GM21737 (cell line): ENCODE results near the gene ZNRD2.

ENCODE experiments used
- ATAC-seq: cut with Tn5 transposase; IDR thresholded peaks from one replicate; pipeline ENCODE4 v1.9.1; 2021; ENCODE audit warnings: mild to moderate bottlenecking, moderate library complexity; ENCODE audit not compliant: unreplicated experiment

The ZNRD2 gene

DNA sequence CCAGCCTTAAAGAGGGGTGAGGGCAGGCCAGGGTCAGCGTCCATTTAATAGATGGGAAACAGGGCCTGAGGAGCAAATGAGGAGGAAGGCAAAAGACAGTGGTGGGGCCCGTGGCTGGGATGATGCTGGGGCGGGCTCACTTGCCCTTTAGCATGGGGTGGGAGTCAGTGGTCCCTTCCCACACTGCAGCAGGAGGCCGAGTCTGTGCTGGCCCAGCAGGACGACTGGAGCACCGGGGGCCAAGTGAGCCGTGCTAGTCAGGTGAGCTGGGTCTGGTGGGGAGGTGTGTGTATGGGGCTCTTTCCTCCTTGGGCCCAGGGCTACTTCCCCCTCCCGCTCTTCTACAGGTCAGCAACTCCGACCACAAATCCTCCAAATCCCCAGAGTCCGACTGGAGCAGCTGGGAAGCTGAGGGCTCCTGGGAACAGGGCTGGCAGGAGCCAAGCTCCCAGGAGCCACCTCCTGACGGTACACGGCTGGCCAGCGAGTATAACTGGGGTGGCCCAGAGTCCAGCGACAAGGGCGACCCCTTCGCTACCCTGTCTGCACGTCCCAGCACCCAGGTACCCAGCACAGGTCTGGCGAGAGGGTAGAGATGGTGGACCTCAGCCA lies 32.6 kb upstream of the ZNRD2 start:
- ATAC-seq: no peak

- ATAC-seq: no peak
Measured at GRCh38 chr11:65538232-65538914, 31.9 kb upstream of the ZNRD2 start.

DNA sequence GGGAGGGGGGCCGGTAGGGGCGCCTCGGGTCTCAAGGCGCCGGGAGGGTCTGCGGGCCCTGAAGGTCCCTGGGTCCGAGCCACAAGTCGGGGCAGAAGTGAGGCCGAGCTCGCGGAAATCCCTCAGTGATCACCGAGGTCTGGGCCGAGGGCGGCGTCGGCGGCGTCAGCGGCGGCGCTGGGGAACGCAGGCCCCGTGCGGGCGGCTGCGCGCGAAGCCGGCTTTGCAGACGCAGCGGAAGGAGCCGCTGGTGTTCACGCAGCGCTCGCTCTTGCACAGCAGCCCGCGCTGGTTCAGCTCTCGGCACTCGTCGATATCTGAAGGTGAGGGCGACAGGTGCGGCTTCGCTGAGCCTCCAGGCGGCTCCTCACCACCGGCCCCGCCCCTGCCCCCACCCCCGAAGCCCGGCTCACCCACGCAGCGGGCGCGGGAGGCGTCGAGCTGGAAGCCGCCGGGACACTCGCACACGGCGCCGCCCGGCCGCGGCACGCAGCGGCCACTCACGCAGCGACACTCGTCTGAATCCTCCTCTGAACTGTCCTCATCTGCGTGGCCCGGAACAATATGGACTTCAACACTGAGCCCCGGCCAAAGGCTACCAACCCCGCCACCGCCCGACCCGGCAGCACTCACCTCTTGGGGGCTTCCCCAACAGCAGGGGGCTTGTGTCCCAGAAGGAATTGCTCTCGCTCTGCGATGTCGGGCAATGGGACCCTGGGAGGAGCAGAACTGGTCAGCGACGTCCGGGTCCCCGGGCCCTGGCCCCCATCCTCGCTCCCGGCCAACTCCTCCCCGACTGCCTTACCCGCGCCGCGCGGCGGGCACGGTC lies 31.1 kb upstream of the ZNRD2 start:
- ATAC-seq: no peak

DNA sequence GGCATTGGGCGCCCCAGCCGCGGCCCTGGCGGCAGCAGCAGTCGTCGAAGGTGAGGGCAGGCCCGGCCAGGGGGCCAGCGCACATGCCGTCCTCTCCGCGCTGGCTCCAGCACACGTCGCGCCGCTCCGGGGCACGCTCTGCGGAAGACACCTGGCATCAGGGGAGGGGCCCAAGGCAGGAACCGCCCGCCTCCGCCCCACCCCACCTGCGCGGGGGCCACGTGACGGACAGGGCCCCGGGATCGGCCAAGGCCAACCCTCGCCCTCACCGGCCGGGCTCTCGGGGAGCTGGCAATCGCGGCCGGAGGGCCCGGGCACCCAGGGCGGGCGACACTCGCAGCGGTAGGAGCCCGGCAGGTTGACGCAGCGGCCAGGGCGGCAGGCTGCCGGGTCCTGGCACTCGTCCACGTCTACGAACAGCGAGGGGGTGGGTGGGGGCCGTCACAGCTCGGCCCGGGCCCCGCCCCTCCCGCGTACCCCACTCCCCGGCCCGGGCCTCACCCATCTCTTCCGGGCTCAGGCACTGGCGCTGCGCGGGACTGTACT lies 30.5 kb upstream of the ZNRD2 start:
- peak; percentile 41 for ATAC-seq

GRCh38 chr11:65540290-65541092 lies 29.8 kb upstream of the ZNRD2 start:
- ATAC-seq: peak; percentile 63

GRCh38 chr11:65541093-65541982 lies 28.9 kb upstream of the ZNRD2 start:
- no peak for ATAC-seq

DNA sequence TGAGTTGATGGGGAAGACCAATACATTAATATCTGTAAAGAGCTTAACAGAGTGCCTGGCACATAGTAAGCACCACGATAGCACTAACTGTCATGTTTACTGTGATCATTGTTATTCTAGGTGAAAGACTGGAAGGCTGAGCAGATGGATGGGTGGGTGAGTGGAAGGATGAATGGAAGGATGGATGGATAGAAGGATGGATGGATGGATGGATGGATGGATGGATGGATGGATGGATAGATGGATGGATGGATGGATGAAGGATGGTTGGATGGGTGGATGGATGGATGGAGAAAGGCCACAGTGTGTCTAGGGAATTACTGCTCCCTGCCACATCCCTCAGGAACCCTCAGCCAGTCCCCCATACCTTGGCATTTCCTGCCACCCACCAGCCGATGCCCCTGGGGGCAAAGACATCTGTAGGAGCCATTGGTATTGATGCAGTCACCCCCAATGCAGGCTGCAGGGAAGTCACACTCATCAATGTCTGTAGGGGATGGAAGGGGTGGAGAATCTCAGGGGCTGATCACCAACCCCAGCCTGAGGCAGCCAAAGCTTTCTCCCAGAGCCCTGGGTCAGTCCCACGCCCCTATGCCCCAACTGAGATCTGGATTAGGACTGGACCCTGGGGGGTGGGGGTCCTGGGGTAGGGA lies 27.4 kb upstream of the ZNRD2 start:
- ATAC-seq: no peak

DNA sequence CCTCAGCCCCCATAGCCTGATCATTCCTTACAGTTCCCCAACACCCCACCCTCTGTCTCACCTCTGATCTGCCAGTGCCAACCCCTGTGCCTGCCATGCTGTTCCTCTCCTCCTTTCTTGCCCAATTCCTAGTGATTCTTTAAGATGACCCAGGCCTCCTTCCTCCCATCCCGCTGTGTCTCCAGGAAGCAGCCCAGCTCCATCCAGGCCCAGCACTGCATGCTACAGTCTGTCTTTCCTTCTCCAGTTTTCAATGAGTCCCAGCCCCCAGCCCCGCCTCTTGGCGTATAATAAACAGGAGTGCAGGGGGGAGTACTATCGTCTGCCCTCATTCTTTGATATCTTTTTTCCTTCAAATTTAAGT lies 24.4 kb upstream of the ZNRD2 start:
- no peak for ATAC-seq

GRCh38 chr11:65546217-65546958 lies 23.9 kb upstream of the ZNRD2 start:
- ATAC-seq: peak; percentile 57

GRCh38 chr11:65547446-65548125 lies 22.7 kb upstream of the ZNRD2 start:
- ATAC-seq: no peak

DNA sequence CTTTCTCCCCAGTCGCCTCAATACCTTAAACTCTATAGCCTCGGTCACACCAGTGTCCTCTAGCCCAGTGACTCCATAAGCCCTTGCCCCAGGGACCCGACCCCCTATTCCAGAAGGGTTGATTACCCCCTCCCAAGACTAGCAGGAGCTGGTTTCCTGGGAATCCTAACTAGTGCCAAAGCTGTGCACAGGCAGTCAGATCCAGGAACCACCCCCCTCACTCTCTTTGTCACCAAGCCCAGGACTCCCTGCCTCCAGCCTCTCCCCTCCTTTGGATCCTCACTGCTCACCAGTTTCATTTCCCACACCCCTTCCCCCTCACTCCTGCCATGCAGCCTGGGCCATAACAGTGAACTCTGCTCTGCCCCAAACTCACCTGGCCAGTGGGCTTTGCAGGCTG lies 21.9 kb upstream of the ZNRD2 start:
- ATAC-seq: no peak

- ATAC-seq: no peak
Measured at GRCh38 chr11:65549096-65549495, 21.2 kb upstream of the ZNRD2 start.

GRCh38 chr11:65551572-65552387 lies 18.5 kb upstream of the ZNRD2 start:
- peak; percentile 49 for ATAC-seq

DNA sequence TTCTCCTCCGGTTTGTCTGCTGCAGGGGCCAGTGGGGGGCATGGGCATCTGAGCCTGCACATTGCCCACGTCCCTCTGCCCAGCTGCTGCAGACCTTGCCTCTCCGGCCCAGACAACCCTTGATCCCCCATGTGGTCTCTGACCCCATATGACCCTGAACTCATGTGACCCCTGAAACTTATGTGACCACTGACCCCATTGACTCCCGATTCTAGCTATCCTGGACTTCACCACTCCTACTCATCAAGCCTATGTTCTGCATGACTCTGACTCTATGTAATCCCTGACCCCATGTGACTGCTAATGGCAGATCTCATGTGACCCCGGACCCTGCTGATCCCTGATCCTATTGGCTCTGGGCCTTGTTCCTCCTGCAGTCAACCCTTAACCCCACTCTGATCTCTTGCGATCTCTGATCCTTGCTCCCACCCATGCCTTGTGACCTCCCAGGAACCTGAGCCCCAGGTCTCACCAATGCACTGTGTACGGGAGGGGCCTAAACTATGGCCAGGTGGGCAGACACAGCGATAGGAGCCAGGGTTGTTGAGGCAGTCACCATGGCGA lies 17.8 kb upstream of the ZNRD2 start:
- no peak for ATAC-seq

DNA sequence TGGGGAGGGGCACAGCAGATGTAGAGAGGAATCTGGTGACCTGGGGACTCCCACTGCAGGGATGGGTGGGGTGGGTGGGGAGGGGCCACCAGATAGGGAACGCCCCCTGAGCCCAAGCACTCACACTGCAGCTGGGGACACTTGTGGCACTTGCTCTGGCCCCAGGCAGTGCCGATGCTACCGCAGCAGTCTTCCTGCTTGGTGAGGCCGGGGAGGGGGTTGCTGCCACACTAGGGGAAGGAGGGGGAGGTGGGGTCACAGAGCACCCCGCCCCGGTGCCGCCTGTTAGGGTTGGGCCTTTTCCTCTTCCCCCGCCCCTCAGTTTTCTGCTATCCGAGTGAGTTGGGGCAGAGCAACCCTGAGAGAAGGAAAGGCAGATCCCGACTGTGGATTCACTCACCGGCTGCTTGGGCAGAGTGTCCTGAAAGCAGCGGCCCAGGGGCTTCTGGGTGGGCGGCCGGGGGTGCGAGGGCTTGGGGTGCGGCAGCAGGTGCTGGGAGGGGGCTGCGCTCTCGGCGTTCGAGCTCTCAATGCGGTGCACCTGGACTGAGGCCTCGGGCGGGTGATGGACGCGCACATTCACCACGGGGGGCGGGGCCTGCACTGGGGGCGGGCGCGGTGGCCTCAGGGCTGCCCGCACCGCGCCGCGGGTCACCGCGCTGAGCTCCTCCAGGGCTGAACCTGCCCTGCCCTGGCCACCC lies 16.8 kb upstream of the ZNRD2 start:
- no peak for ATAC-seq

DNA sequence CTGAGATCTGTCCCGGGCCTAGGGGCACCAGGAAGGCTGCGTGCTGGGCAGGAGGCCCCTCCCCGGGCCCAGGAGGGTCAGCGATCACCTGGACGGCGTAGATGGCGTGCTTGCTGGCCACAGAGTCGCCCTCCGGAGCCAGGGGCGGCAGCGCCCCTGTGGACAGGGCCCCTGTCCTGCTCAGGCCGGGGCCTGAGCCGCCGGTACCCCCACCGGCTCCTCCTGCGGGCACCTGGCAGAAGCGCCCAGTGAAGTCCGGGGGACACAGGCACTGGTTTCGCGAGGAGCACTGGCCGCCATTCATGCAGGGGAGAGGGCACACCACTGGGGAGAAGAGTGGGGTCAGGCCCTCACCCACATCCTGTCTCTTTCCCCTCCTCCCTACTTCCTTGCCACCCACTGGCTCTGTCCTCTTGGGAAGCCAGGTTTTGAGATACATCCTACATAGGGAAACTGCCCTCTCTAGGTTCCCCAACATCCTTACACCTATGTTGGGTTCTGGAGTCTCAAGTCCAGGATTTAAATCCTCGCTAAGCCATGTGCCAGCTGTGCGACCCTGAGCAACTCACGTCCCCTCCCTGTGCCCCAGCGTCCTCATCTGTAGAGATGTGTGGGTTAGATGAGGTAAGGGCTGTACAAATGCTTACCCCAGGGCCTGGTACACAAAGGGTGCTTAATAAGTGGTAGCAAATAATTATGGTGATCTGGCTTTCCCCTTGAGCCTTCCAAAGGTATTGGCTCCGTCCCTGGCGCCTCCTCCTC lies 16.0 kb upstream of the ZNRD2 start:
- no peak for ATAC-seq
